ENCODE results near the gene GDE1. TPM values are rescaled to one million over a fixed set of nuclear protein-coding genes. Genes with fewer than 3 reads are reported as not detected.

GDE1 gene
- total and polyA plus RNA-seq, 9 of the 15 experiments (the other 6 are each of a cell fraction or from before 2014, with no cell fraction given), result 18.8 to 40.5 (median 22.3) TPM

- TF ChIP-seq GTF3C2 (IDR thresholded peaks at IDR 0.05; ENCODE audit: borderline replicate concordance, extremely low read depth, insufficient read length), result no peak
Observed at GRCh38 chr16:19503461-19504075, 18.3 kb downstream of the GDE1 start (continued).

- H3K9me3 ChIP-seq (replicated peaks; ENCODE audit: control insufficient read depth, insufficient read depth, low read depth, low read length), result no peaks in the 10 kb centered on the region
- CTCF ChIA-PET (ENCODE audit: low intra/inter-chr PET ratio), result interaction anchor here (0.6 to 1.7 kb wide), 7 partner anchors 17 to 519 kb away, joined by 3 to 11 read pairs (median 3); partner anchors contain the start of gene TMC7
- no peak overlapping the region for H2AFZ ChIP-seq (ENCODE audit: low read depth, low read length)
- BruUV-seq (replicated peaks), result TSS peak; percentile 41
- peaks cover 4% of the 10 kb centered on the region for H3K9me1 ChIP-seq (ENCODE audit: control insufficient read depth, insufficient read depth, low read length)
- H3K79me2 ChIP-seq (ENCODE audit: control insufficient read depth, insufficient read depth, low read length), result no peaks in the 10 kb centered on the region
- H3K9ac ChIP-seq (ENCODE audit: insufficient read depth in 1 of 2, low read depth in 2 of 2, low read length in 2 of 2), result no peak overlapping the region
- peaks cover 45% of the 10 kb centered on the region for H3K36me3 ChIP-seq (ENCODE audit: control insufficient read depth, insufficient read depth, low read length)
- FAIRE-seq (peak; percentile 86), DNase-seq (ENCODE audit: extremely low read depth in 1 of 4, low spot score in 3 of 4) (peak; percentile 67 to 86 (median 71)), ATAC-seq (peak; percentile 89)
- no peak overlapping the region for H3K4me2 ChIP-seq (ENCODE audit: insufficient read depth, low read length)
- POLR2A ChIA-PET, result interaction anchor here (0.6 to 1.8 kb wide), 11 partner anchors 8 to 425 kb away, joined by 3 to 6 read pairs (median 3); no protein-coding TSS in a partner anchor
- 76% methylated on average over 3 of the region's 3 CpGs for WGBS (ENCODE audit: insufficient coverage, low coverage, missing lambda C conversion rate)
- no peak overlapping the region for H3K27ac ChIP-seq (ENCODE audit: extremely low read depth, low read depth, low read length)
- no peaks in the 10 kb centered on the region for H4K20me1 ChIP-seq (replicated peaks; ENCODE audit: control insufficient read depth, insufficient read depth, low read length)
- H3K4me3 ChIP-seq, result no peak overlapping the region
- in situ Hi-C loops (cut with MboI) (loop anchor here (5.0 kb wide), 1 partner anchor 115 kb away; no protein-coding TSS in a partner anchor), intact Hi-C loops (cut with micrococcal nuclease) (no loop called here)
- H3K27me3 ChIP-seq (ENCODE audit: control insufficient read depth in 2 of 2, insufficient read depth in 2 of 2, low read length in 2 of 2), result no peaks in the 10 kb centered on the region
- no peaks in the 10 kb centered on the region for H3K4me1 ChIP-seq (replicated peaks in 1 of 2; ENCODE audit: control insufficient read depth in 2 of 2, insufficient read depth in 2 of 2, low read length in 2 of 2)
- TF ChIP-seq KLF16 (IDR thresholded peaks at IDR 0.05), result no peak
- no peak for TF ChIP-seq KAT8 (IDR thresholded peaks at IDR 0.05; ENCODE audit: low read depth)
- TF ChIP-seq RREB1 (CRISPR knock-in tag; IDR thresholded peaks at IDR 0.05), result no peak
- TF ChIP-seq HDAC2 (IDR thresholded peaks at IDR 0.05), result peak; percentile 24; the same call in 1 of the 2 replicates
- TF ChIP-seq ZNF561 (CRISPR knock-in tag; conservative IDR thresholded peaks at IDR 0.05), result no peak
- TF ChIP-seq PKNOX1 (IDR thresholded peaks at IDR 0.05), result no peak
- TF ChIP-seq TRIM24 (IDR thresholded peaks at IDR 0.05), result no peak
- no peak for TF ChIP-seq OTX1 (CRISPR knock-in tag; IDR thresholded peaks at IDR 0.05)
- TF ChIP-seq EHMT2 (IDR thresholded peaks at IDR 0.05), result peak; percentile 65; the same call in 1 of the 2 replicates
Observed at GRCh38 chr16:19502395-19503131, 19.3 kb downstream of the GDE1 start.
